ENCODE data around the gene UMAD1. TPM values are rescaled to one million over a fixed set of nuclear protein-coding genes. Genes with fewer than 3 reads are reported as not detected.

Gene UMAD1
- total and polyA plus RNA-seq, 2 of the 13 experiments (the other 11 are each of a cell fraction or from before 2014, with no cell fraction given): 16.8 to 17.6 TPM

- TF ChIP-seq, protein P1, sequence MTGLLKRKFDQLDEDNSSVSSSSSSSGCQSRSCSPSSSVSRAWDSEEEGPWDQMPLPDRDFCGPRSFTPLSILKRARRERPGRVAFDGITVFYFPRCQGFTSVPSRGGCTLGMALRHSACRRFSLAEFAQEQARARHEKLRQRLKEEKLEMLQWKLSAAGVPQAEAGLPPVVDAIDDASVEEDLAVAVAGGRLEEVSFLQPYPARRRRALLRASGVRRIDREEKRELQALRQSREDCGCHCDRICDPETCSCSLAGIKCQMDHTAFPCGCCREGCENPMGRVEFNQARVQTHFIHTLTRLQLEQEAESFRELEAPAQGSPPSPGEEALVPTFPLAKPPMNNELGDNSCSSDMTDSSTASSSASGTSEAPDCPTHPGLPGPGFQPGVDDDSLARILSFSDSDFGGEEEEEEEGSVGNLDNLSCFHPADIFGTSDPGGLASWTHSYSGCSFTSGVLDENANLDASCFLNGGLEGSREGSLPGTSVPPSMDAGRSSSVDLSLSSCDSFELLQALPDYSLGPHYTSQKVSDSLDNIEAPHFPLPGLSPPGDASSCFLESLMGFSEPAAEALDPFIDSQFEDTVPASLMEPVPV (CRISPR knock-in tag; IDR thresholded peaks at IDR 0.05): no peak
Observed at GRCh38 chr7:7798510-7798909, 158.0 kb downstream of the UMAD1 start (continued).

DNA sequence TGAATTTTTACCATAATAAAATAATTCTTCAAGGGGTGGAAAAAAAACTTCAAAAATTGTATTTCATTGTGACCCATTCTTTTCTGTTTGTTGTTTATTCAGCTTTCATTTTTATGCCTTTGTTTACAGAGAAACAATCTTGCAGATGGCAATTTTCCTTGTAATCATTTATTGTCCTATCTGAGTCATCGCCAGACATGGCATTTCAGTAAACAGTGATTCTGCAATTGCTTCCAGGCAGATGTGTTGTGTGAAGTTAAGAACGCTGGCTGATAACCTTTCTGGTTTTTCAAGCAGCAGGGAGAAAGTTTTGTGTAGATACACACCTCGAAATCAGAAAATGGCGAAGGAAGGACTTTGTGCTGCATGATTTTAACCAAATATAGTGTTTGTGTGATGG is 158.6 kb downstream of the UMAD1 start:
- FAIRE-seq: no peak
- WGBS (ENCODE audit: low lambda C conversion rate): 93% methylated on average over 4 of the region's 4 CpGs
- Histone ChIP-seq H3K79me2 (ENCODE audit: insufficient read depth, low read length) (no peaks in the 10 kb centered on the region), H3K9me3 (ENCODE audit: low read length) (no peaks in the 10 kb centered on the region), H3K27me3 (ENCODE audit: control insufficient read depth in 1 of 2, insufficient read depth in 2 of 2, low read length in 2 of 2) (no peaks in the 10 kb centered on the region), H3K4me3 (replicated peaks in 1 of 3; ENCODE audit: insufficient read depth in 1 of 3, low read depth in 2 of 3, low read length in 3 of 3) (no peak overlapping the region), H3K4me1 (ENCODE audit: insufficient read depth, low read length) (peaks cover 12% of the 10 kb centered on the region; the same call in 1 of the 2 replicates), H3K9ac (ENCODE audit: insufficient read depth, low read depth, low read length) (no peak overlapping the region), H3K27ac (ENCODE audit: extremely low read length, insufficient read depth, low read length) (no peak overlapping the region), H2AFZ (ENCODE audit: low read length) (no peak overlapping the region), H3K4me2 (ENCODE audit: low read depth, low read length) (no peak overlapping the region), H4K20me1 (ENCODE audit: insufficient read depth, low read length) (no peaks in the 10 kb centered on the region), H3K36me3 (replicated peaks in 1 of 2; ENCODE audit: control insufficient read depth in 1 of 2, insufficient read depth in 2 of 2, low read length in 2 of 2) (no peaks in the 10 kb centered on the region; a peak in 1 of 5 replicates)
- in situ Hi-C loops (cut with HindIII; ENCODE audit: extremely low pct_ligation_motif_present, low pct_unique_long_range_greater_than_20kb): no loop called here
- TF ChIP-seq SOX5 (CRISPR knock-in tag; IDR thresholded peaks at IDR 0.05; ENCODE audit: borderline replicate concordance): no peak
- TF ChIP-seq FOSL2 (CRISPR knock-in tag; IDR thresholded peaks at IDR 0.05): 0 out of 2 replicates have a peak, but pooled peaks have one; percentile 16
- no peak for TF ChIP-seq ZNF850 (CRISPR knock-in tag; conservative IDR thresholded peaks at IDR 0.05)
- TF ChIP-seq, protein P2, sequence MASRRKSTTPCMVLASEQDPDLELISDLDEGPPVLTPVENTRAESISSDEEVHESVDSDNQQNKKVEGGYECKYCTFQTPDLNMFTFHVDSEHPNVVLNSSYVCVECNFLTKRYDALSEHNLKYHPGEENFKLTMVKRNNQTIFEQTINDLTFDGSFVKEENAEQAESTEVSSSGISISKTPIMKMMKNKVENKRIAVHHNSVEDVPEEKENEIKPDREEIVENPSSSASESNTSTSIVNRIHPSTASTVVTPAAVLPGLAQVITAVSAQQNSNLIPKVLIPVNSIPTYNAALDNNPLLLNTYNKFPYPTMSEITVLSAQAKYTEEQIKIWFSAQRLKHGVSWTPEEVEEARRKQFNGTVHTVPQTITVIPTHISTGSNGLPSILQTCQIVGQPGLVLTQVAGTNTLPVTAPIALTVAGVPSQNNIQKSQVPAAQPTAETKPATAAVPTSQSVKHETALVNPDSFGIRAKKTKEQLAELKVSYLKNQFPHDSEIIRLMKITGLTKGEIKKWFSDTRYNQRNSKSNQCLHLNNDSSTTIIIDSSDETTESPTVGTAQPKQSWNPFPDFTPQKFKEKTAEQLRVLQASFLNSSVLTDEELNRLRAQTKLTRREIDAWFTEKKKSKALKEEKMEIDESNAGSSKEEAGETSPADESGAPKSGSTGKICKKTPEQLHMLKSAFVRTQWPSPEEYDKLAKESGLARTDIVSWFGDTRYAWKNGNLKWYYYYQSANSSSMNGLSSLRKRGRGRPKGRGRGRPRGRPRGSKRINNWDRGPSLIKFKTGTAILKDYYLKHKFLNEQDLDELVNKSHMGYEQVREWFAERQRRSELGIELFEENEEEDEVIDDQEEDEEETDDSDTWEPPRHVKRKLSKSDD (CRISPR knock-in tag; IDR thresholded peaks at IDR 0.05; ENCODE audit: low read depth): no peak
- TF ChIP-seq, protein P3, sequence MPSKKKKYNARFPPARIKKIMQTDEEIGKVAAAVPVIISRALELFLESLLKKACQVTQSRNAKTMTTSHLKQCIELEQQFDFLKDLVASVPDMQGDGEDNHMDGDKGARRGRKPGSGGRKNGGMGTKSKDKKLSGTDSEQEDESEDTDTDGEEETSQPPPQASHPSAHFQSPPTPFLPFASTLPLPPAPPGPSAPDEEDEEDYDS (CRISPR knock-in tag; IDR thresholded peaks at IDR 0.05): no peak
- ChIA-PET CTCF (ENCODE audit: low intra/inter-chr PET ratio, low total read pairs) (no interaction called here), POLR2A (no interaction called here)
- intact Hi-C loops (cut with micrococcal nuclease; ENCODE audit: unreplicated experiment): no loop called here
- no peak for DNase-seq (ENCODE audit: low spot score)
- no peak for ATAC-seq
- BruUV-seq (replicated peaks): no TSS peak
